SK-N-SH (cell line): Measurements from ENCODE around the gene UST. TPM values are rescaled to one million over a fixed set of nuclear protein-coding genes. Genes with fewer than 3 reads are reported as not detected.

Experiments
- CTCF ChIA-PET: fragments of 300-600, 350-600 bp; formaldehyde crosslinking; extraction: SDS; loops from one replicate; lab custom pipeline; 2021; lab: Yijun Ruan, JAX
- POLR2A ChIA-PET: fragments of 350-600 bp; sonication (Branson Sonifier 250); formaldehyde crosslinking; extraction: SDS; loops from one replicate; lab custom pipeline; 2020; ENCODE audit warnings: antibody characterized with exemption, inconsistent platforms; lab: Yijun Ruan, JAX
- DNase-seq: peaks from one replicate; pipeline ENCODE4 v3.0.0; 2012
- H2AFZ ChIP-seq: fragments of 200-600 bp; sonication (generic); 2 replicates; pipeline ENCODE4 v1.8.1; 2016; ENCODE audit warnings: antibody characterized with exemption, mild to moderate bottlenecking, low read depth
- H3F3A ChIP-seq: fragments of 200-600 bp; sonication (generic); replicated peaks from 2 replicates; pipeline ENCODE3; 2016; ENCODE audit warnings: antibody characterized with exemption, mild to moderate bottlenecking; ENCODE audit not compliant: insufficient read depth
- H3K27ac ChIP-seq, 2 experiments: fragments of 200-500 bp in 1 of 2; fragments of 200-600 bp in 1 of 2; sonication (Bioruptor generic) in 1 of 2; sonication (generic), shearing (Covaris generic) in 1 of 2; 2 replicates each; pipeline versions ENCODE4 v1.5.1 to v1.6.1; 2014 to 2016; ENCODE audit warnings: low read depth in 2 of 2, inconsistent platforms in 1 of 2, low read length in 1 of 2, mild to moderate bottlenecking in 1 of 2, mixed read lengths in 1 of 2
- H3K27me3 ChIP-seq: fragments of 200-600 bp; sonication (generic), shearing (Covaris generic); 2 replicates; pipeline ENCODE4 v1.6.1; 2016; ENCODE audit warnings: mixed run types; ENCODE audit not compliant: insufficient read depth
- H3K36me3 ChIP-seq, 2 experiments: fragments of 200-500 bp in 1 of 2; fragments of 200-600 bp in 1 of 2; sonication (Bioruptor generic) in 1 of 2; sonication (generic) in 1 of 2; replicated peaks in 1 of 2; 2 replicates each; pipeline versions ENCODE3 to v1.5.1; 2014 to 2016; ENCODE audit warnings: low read length in 1 of 2, mild to moderate bottlenecking in 1 of 2; ENCODE audit not compliant: insufficient read depth in 2 of 2, control insufficient read depth in 1 of 2
- H3K4me1 ChIP-seq, 2 experiments: fragments of 200-500 bp in 1 of 2; fragments of 200-600 bp in 1 of 2; sonication (Bioruptor generic) in 1 of 2; sonication (generic), shearing (Covaris generic) in 1 of 2; 2 replicates each; pipeline versions ENCODE4 v1.5.1 to v1.6.1; 2014 to 2016; ENCODE audit warnings: low read depth in 1 of 2, low read length in 1 of 2, mixed run types in 1 of 2; ENCODE audit not compliant: insufficient read depth in 2 of 2, control insufficient read depth in 1 of 2
- H3K4me2 ChIP-seq: fragments of 200-600 bp; sonication (generic), shearing (Covaris generic); 2 replicates; pipeline ENCODE4 v1.6.1; 2017; ENCODE audit warnings: mixed run types
- H3K4me3 ChIP-seq, 2 experiments: fragments of 200-500 bp in 1 of 2; fragments of 200-600 bp in 1 of 2; sonication (Bioruptor generic) in 1 of 2; sonication (generic), shearing (Covaris generic) in 1 of 2; 2 replicates each; pipeline versions ENCODE4 v1.5.1 to v1.8.1; 2014 to 2016; ENCODE audit warnings: low read depth in 2 of 2, inconsistent platforms in 1 of 2, low read length in 1 of 2, mild to moderate bottlenecking in 1 of 2, mixed read lengths in 1 of 2, moderate library complexity in 1 of 2
- H3K79me2 ChIP-seq: fragments of 200-600 bp; sonication (generic); 2 replicates; pipeline ENCODE4 v1.8.1; 2017; ENCODE audit warnings: mild to moderate bottlenecking; ENCODE audit not compliant: insufficient read depth
- H3K9ac ChIP-seq: fragments of 200-600 bp; sonication (generic); 2 replicates; pipeline ENCODE4 v1.6.1; 2017; ENCODE audit warnings: mixed run types
- H3K9me2 ChIP-seq: fragments of 200-600 bp; sonication (generic); 2 replicates; pipeline ENCODE4 v1.6.1; 2017; ENCODE audit warnings: mixed run types
- H3K9me3 ChIP-seq: fragments of 200-600 bp; sonication (generic); 2 replicates; pipeline ENCODE4 v1.6.1; 2017; ENCODE audit warnings: mixed run types, mild to moderate bottlenecking, moderate library complexity
- H4K20me1 ChIP-seq: fragments of 200-600 bp; sonication (generic); 2 replicates; pipeline ENCODE4 v1.6.1; 2017; ENCODE audit warnings: mild to moderate bottlenecking, mixed run types; ENCODE audit not compliant: insufficient read depth
- EZH2phosphoT487 ChIP-seq: fragments of 200-600 bp; sonication (generic); IDR thresholded peaks from 2 replicates; pipeline ENCODE4 v1.6.1; 2017; ENCODE audit warnings: low read depth, mixed run types, mild to moderate bottlenecking, antibody characterized with exemption, moderate library complexity, borderline replicate concordance
- GABPA ChIP-seq: IDR thresholded peaks from 2 replicates; pipeline ENCODE4 v1.4.0; 2012; ENCODE audit warnings: low read depth, mild to moderate bottlenecking
- GATA2 ChIP-seq: sonication (generic); formaldehyde crosslinking; IDR thresholded peaks from 2 replicates; pipeline ENCODE4 v1.5.0; 2020; ENCODE audit warnings: mild to moderate bottlenecking, missing genetic modification reagents
- NFIC ChIP-seq: IDR thresholded peaks from 2 replicates; pipeline ENCODE4 v1.4.0; 2012; ENCODE audit warnings: borderline replicate concordance
- TAF1 ChIP-seq: IDR thresholded peaks from 2 replicates; pipeline ENCODE4 v1.6.1; 2012; ENCODE audit warnings: low read depth, mild to moderate bottlenecking, low read length, moderate library complexity, borderline replicate concordance
- TEAD4 ChIP-seq: IDR thresholded peaks from 2 replicates; pipeline ENCODE4 v1.4.0; 2012; ENCODE audit warnings: mild to moderate bottlenecking, borderline replicate concordance; ENCODE audit not compliant: insufficient read depth
- WGBS: methylation state at CpG from one replicate; pipeline ENCODE4 v1.1.6; 2017; ENCODE audit warnings: low lambda C conversion rate; 5-methylcytosine and 5-hydroxymethylcytosine counted together
- polyA plus RNA-seq, 3 experiments: library from polyadenylated mRNA; depleted of rRNA; stranded (reverse); fragments of >200 nt; gene quantifications; 2 replicates each; pipeline ENCODE4 v1.2.3, GENCODE V29; 2012
- TF ChIP-seq, protein P1 (sequence below): IDR thresholded peaks from 2 replicates; pipeline ENCODE4 v1.4.0; 2012; ENCODE audit warnings: low read depth
- TF ChIP-seq, protein P2 (sequence below): fragments of 200-600 bp; sonication (generic); IDR thresholded peaks from 2 replicates; pipeline ENCODE4 v1.6.1; 2017; ENCODE audit warnings: antibody characterized with exemption, mild to moderate bottlenecking, moderate library complexity
- TF ChIP-seq, protein P3 (sequence below): IDR thresholded peaks from 2 replicates; pipeline ENCODE4; 2012

Gene UST
- polyA plus RNA-seq, 1 of the 3 experiments (the other 2 are of a cell fraction): 1.7 TPM

DNA sequence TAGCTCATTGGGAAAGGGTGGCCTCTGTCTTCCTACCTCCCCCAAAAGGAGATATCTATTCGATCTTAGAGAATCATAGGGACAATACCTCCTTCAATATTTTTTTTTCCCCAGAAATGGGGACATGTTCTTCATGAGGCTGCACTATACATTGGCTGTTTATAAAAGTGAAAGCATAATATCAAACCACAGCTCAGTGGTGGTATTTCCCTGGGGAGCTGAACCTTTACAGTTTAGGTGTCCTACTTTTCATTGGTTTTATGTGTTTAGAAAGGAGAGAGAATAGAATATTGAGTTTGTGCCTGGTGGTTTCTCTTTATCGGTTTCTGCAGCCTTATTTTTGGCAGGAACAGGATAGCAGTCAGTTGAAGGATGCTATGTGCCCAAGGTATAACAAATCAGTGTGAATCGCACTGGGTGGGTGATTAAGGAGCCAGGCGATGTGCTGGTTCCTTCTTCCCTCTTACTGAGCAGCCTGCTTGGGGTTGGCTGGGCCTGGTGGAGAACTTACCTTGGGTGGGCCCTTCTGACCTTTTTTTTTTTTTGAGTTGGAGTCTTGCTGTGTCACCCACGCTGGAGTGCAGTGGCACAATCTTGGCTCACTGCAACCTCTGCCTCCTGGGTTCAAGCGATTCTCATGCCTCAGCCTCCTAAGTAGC is 25.2 kb downstream of the UST start (continued):
- TF ChIP-seq, protein P1, sequence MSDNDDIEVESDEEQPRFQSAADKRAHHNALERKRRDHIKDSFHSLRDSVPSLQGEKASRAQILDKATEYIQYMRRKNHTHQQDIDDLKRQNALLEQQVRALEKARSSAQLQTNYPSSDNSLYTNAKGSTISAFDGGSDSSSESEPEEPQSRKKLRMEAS: no peak

DNA sequence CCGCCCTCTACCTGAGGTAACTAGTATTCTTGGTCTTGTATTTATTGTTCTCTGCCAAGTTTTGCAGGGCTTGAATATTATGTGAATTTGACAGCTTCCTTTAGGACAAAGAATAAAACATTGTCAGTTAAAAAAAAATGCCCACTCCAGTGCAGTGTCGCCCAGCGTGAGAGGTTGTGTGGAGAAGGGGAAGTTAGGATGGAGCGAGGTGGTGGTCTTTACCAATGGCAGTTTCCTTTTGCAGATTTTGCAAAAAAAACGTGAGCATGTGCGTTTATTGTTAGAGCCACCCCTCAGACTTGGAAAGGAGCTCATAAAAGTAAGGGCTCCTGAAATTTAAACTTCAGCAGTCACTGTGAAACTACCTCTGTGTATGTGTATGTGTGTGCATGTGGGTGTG is 28.3 kb downstream of the UST start:
- WGBS: 23% methylated on average over 6 of the region's 6 CpGs

More for the DNA sequence above, 28.3 kb downstream of the UST start:
- H4K20me1 ChIP-seq: no peaks in the 10 kb centered on the region
- H3K36me3 ChIP-seq: no peaks in the 10 kb centered on the region
- H2AFZ ChIP-seq: no peak overlapping the region
- H3K79me2 ChIP-seq: no peaks in the 10 kb centered on the region
- no peaks in the 10 kb centered on the region for H3F3A ChIP-seq
- no peak overlapping the region for H3K4me2 ChIP-seq
- no peak overlapping the region for H3K4me3 ChIP-seq
- TF ChIP-seq, protein P2, sequence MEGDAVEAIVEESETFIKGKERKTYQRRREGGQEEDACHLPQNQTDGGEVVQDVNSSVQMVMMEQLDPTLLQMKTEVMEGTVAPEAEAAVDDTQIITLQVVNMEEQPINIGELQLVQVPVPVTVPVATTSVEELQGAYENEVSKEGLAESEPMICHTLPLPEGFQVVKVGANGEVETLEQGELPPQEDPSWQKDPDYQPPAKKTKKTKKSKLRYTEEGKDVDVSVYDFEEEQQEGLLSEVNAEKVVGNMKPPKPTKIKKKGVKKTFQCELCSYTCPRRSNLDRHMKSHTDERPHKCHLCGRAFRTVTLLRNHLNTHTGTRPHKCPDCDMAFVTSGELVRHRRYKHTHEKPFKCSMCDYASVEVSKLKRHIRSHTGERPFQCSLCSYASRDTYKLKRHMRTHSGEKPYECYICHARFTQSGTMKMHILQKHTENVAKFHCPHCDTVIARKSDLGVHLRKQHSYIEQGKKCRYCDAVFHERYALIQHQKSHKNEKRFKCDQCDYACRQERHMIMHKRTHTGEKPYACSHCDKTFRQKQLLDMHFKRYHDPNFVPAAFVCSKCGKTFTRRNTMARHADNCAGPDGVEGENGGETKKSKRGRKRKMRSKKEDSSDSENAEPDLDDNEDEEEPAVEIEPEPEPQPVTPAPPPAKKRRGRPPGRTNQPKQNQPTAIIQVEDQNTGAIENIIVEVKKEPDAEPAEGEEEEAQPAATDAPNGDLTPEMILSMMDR: no peak
- TF ChIP-seq, protein P3, sequence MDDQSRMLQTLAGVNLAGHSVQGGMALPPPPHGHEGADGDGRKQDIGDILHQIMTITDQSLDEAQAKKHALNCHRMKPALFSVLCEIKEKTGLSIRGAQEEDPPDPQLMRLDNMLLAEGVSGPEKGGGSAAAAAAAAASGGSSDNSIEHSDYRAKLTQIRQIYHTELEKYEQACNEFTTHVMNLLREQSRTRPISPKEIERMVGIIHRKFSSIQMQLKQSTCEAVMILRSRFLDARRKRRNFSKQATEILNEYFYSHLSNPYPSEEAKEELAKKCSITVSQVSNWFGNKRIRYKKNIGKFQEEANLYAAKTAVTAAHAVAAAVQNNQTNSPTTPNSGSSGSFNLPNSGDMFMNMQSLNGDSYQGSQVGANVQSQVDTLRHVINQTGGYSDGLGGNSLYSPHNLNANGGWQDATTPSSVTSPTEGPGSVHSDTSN: no peak
- TF ChIP-seq TEAD4 (no peak), NFIC (no peak), GABPA (no peak), GATA2 (CRISPR knock-in tag) (no peak), TAF1 (no peak), EZH2phosphoT487 (no peak)
- TF ChIP-seq, all 33 proteins: peak for 0
- no peaks in the 10 kb centered on the region for H3K4me1 ChIP-seq
- H3K27me3 ChIP-seq: peaks cover 29% of the 10 kb centered on the region; the same call in 1 of the 2 replicates
- no peak for DNase-seq
- POLR2A ChIA-PET: no interaction called here
- no peaks in the 10 kb centered on the region for H3K9me3 ChIP-seq
- no peak overlapping the region for H3K9ac ChIP-seq
- no peak overlapping the region for H3K27ac ChIP-seq
- H3K9me2 ChIP-seq: no peaks in the 10 kb centered on the region
- CTCF ChIA-PET: no interaction called here
